Pons (tissue), 1 donor: ENCODE data around the gene P2RX3.
A peak's percentile ranks its signal among the peaks of the same experiment; 100 is the strongest.

Experiments
- DNase-seq: peaks from one replicate; pipeline ENCODE4 v3.0.0-alpha.2; 2016; ENCODE audit warnings: low spot score

Gene P2RX3

DNA sequence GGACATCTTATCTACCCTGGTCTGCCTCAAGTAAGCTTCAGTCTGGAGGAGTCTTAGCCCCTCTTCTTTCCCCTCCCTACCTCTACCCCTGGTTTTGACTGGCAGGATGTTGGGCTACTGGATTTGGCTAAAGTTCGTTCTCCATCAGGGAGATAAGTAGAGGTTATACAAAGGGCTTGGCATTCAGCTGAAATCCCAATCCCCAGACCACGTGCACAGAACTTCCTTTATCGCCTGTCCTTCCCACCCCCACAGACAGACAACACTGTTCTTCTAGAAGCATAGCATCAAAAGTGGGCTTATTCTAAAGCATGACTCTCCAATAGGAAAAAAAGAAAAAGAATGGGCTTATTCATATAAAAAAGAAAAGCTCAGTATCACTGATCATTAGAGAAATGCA lies 35.0 kb downstream of the P2RX3 start:
- no peak for DNase-seq

DNA sequence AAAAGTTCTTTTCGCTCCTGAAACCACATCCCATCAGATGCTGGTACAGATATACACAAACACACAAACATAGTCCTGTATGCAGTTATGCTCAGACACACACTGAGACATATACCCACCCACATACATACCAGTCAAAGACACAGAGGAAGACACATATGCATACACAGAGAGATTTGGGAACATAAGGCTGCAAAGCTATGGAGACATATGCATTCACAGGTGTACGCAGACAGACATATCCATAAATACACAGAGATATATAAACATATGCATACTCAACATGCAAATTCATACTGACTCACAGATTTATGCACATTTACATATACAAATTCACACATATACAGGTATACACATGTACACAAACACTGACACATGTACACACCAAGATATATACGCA lies 36.8 kb downstream of the P2RX3 start:
- DNase-seq: no peak

DNA sequence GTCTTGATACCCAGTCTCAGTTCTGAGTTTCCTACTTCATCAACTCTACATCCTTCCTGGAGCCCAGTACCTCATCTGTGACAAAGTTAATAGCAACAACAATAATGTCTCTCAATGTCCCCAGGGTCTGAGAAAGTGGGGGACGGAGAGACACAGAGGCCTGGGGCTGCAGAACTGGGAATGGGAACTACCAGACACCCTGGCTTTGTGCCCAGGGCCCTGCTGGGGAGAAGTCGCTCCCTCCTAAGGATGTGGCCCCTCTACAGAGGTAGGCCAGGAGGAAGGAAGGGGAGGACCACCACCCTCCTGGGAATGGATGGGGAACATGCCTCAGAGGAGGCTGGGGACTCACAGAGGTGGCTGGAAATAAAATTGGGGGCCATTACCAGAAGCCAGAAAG lies 37.3 kb downstream of the P2RX3 start:
- no peak for DNase-seq

DNA sequence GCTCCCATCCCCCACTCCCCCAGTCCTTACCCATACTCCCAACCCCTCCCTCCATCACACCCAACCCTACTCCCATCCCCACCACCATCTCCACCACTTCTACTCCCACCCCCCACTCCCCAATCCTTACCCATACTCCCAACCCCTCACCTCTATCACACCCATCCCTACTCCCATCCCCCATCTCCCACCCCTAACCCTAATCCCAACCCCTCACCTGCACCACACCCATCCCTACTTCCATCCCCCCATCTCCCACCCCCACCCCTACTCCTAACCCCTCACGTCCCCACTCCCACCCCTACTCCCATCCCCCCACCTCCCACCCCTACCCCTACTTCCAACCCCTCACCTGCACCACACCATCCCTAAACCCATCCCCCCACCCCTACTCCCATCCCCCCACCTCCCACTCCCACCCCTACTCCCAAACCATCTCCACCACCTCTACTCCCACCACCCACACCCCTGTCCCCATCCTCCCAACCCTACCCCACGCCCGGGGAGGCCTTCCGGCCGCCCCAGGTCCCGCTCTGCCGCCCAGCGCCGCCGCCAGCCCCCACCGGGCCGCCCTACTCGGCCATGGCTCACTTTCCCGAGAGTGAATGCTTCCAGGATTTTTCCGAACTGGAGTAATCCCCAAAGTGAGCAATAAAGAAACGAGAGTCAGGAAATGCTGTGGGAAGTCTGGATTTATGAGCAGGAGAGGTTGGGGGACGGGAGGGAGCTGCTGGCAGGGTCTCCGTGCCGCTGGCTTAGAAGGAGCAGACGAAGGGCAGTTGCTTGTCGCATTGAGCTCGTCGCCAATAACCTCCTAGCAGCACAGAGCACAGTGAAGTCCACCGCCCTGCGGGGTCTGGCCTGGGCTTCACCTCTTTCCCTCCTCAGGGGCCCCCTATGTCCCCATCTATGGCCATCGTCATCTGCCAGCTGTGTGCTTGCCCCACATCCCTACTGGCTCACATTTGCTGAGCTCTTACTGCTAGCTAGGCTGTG lies 38.2 kb downstream of the P2RX3 start:
- no peak for DNase-seq

DNA sequence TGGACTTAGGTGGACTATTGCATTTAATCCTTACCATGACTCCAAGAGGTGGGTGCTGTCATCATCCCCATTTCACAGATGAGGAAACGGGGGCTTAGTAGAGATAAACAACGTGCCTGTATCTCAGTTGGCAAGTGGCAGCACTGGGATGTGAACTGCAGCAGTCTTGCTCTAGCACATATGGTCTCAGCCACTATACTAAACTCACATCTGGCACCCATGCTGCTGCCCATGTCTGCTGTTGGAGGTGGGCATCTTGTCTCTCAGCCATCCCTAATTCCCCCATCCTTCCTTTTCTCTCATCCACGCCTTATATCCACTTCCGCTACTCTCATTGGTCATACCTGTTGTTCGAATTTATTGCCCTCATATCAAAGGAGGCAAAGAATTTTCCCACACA lies 39.0 kb downstream of the P2RX3 start:
- DNase-seq: no peak

DNA sequence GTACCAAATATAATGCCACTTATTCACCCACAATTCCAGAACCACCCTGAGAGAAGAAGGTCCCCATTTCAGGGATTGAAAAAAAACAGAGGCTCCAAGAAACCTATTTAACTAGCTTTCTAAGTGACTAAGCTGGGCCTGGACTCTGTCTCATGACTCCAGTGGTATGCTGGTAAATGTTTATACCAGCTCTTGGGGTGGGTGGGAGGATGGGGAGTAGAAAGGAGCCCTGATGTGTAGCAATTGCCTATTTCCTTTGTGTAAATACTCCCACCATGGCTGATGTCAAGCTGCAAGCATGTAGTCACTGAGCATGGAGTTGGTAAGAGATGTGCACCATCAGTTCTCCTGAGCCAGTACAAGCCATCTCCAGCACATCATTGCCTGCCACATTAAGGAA lies 40.0 kb downstream of the P2RX3 start:
- no peak for DNase-seq

DNA sequence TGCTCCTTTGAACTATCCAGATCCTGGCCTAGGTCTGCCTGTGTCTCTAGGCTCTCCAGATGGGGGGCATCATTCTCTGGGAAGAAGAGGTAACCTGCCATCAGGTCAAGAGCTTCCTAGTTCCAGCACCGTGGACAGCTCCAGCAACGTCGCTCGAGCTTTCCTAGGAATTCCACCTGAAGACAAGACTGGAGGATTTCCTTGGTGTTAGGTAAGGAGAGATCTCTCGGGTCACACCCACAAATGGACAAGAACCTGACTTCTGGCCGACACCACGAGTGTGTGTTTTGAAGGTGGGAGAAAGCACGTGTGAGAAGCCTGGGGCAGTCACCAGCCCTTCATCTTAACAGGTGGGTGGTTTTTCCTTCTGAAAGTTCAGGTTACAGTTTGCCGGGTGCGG lies 41.6 kb downstream of the P2RX3 start:
- DNase-seq: no peak

DNA sequence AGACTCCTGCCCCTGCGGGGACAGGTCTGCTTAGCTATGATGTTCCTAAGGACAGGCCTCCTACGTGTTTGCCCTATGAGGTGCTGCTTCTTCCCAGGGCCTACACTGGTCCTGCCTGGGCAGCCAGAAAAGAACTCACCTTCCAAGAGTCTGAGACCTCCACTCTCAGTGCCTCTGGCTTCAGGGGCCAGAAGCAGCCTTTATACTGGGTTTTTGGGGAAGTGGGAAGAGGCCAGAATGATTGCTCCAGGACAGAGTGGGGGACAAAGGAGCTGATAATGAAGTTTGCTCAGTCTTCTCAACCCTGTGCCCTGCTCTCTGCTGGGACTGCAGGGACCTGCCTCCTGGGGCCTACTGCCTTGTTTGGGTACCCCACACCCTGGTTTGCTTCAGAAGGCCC lies 42.8 kb downstream of the P2RX3 start, which contains the start of gene PRG3:
PRG3 (minus strand) TSS at position 176 of the 400 bp plus-strand sequence. CDS start 442 bp downstream, outside the sequence.
- no peak for DNase-seq

DNA sequence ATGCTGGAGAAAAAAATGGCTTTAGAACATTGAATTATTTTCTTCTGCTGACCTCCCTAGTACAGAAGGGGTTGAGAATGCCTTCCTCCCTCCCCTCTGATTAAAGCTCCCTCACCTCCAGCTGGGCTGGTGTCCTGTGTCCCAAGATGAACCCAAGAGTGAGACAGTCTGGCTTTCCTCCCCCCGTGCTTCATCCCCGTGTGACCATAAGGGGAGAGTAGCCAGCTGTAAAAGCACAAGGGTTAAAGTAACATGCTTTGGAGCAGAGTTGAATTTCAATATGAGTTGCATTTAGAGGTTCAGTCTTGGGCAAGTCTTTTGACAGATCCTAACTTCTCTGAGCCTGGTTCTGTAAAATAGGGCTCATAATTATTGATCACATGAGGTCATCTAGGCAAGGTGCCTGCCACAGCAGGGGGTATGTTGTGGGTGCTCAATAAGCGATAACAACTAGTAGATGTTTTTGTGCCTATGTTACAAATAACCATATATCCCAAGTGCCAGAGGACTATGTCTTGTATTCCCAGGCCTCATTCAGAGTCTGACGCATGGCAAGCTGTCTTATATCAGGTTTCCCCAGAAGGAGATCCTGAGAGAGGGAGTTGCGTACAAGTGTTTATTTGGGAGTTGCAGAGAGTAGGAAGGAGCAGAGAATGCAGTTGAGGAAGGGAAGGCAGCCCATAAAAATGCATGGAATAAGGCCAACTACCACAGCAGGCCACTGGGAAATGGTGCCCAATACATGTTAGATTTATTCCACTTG lies 48.2 kb downstream of the P2RX3 start:
- DNase-seq: no peak

DNA sequence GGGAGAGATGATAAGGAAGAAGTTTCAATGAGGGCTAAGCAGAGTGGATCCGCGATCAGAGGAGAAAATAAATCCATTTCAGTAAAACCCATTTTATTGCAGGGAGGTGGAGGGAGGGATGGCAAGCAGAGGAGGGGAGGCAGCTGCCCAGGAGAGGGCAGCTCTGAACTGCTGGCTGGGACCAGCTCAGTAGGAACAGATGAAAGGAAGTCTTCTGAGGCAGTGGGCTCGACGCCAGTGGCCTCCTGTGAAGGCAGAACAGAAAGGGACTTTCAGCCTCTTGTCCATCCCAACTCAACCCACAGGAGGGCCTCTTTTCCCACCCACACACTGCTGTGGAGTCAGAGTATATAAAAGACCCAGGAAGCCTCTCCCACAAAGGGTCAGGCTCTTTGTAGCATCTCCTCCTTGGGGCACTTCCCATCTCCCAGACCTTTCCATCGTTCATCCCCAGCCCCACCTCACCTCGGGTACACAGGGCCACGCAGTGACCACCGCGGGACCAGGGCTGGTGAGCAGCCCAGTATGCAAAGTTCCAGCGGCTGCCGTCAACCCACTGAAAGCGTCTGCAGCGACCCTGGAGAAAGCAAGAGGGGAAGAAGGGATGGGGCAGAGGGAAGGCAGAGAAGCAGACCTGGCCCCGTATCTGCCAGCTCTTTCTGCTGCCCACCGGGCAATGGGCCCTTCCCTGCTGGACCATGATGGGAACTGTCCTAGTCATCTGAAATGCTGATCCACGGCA lies 49.3 kb downstream of the P2RX3 start:
- peak; percentile 46 for DNase-seq

DNA sequence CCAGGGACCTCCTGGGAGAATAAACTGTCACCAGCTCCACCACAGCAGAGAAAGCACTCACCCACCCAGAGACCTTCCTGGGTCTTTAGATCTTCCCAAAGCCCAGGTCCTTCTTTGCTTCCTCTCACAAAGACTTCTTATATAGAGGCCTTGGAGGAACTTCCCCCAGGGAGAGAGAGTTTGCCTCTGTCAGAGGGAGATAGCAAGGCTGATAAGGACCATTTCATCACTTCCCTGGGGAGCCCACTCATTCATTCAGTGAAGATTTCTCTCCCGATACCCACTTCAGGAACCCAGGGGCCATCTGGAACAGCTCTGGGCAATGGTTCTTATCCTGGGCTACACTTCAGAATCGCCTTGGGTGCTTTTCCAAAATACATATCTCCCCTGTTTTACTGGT lies 52.4 kb downstream of the P2RX3 start, which contains the start of gene PRG2:
PRG2 (minus strand) TSS at position 116 of the 400 bp plus-strand sequence. CDS start 706 bp downstream, outside the sequence.
- DNase-seq: no peak

DNA sequence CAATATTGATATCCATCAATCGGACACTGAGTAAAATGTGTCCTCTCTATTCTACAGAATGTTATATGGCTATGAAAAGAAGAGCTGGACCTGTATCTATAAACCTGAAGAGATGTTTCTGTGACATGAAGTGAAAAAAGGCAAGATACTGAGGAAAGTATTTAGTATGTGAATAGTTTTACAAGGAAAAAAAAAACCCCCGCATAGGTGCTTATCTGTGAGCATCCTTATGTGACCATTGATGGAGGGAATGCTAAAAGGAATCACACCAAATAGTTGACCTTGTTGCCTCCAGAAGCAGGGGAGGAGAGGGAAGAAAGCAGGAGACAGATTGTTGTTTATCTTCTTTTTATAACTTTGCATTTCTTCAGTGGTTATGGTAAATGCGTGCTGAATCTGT lies 53.0 kb downstream of the P2RX3 start:
- DNase-seq: no peak

DNA sequence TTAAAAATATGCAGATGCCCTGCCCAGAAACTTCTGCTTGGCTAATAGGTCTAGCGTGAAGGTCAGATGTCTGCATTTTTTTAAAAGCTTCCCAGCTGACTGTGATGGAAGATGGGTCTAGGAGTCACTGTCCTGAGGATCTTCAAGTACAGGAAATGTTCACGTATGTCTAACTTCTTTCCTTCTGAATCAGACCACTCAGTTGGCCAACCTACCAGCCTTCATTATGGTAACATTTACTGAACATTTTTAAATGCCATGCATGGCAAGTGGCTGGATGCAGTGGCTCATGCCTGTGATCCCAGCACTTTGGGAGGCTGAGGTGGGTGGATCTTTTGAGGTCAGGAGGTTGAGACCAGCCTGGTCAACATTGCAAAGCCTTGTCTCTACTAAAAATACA lies 53.4 kb downstream of the P2RX3 start:
- no peak for DNase-seq

DNA sequence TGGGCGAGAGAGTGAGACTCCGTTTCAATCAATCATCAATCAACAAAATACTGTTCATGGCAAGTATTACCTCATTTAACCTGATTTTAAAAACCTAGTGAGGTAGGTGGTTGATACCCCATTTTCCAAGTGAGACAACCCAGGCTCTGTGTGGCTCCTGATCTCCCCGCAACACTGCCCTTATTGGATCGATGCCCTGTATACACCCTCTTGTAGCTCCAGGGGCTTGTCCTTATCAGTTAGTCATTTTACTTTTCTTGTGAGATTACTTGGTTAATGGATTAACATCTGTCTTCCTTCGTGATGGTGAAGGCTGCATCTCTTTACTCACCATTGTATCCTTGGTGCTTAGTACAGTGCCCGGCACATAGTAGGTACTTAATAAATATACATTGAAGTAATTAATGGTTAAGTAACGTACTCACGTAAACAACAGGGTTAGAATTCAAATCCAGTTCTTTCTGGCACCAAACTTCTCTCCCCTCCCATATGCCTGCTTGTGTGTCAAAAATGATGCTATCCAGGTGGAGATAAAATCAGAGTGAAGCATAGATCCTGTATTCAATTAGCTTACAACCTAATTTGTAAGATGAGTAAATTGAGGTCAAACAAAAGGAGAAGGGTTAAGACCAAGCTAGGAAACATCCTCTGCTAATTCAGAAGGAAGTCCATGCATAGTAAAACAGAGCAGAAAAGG lies 54.1 kb downstream of the P2RX3 start:
- no peak for DNase-seq

DNA sequence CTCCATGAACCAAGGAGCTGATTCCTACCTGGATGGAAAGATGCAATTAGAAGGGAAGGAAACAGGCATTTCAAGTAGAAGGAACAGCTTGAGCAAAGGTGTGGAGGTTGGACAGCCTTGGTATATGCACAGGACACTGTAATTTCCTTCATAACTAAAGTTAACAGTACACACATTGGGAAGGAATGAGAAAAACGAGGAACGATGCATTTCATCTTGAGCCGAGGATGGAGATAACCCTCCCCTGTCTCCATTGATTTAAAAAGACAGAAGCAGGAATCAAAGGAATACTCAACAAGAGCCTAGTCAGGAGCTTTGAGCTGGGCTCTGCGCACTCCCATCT lies 54.6 kb downstream of the P2RX3 start:
- DNase-seq: no peak

DNA sequence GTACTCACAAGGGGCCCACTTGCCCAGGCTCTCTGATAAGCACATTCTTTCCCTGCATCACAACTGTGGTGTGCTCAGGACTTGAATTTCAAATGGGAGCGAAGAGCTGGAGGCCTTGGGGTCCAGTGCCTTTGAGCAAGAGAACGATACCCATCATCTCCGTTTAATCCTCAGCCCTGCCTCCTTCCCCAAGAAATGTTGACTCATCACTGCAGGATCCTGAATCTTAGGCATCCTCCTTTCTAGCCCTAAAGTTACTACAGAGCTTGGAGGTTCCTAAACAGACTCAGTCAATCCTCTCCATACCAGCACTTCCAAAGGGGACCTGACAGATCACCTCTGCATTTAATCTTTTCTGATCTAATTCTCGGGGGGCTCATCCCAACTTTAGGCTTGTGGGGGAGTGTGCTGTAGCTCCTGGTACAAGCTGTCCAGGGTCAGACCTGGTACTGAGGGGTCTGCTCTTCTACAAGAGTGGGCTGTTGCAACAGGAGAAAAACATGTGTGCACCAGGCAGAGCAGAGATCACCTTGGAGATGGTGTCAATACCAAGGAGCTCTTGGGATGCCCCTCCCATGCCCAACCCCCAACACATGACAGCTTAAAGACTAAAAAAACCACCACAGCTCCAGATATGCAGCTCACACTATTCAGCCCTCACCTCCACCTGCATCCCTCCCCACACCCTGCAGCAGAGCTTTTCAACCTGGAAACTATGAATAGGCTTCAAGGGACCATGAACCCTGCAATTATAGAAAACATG lies 56.2 kb downstream of the P2RX3 start:
- no peak for DNase-seq

DNA sequence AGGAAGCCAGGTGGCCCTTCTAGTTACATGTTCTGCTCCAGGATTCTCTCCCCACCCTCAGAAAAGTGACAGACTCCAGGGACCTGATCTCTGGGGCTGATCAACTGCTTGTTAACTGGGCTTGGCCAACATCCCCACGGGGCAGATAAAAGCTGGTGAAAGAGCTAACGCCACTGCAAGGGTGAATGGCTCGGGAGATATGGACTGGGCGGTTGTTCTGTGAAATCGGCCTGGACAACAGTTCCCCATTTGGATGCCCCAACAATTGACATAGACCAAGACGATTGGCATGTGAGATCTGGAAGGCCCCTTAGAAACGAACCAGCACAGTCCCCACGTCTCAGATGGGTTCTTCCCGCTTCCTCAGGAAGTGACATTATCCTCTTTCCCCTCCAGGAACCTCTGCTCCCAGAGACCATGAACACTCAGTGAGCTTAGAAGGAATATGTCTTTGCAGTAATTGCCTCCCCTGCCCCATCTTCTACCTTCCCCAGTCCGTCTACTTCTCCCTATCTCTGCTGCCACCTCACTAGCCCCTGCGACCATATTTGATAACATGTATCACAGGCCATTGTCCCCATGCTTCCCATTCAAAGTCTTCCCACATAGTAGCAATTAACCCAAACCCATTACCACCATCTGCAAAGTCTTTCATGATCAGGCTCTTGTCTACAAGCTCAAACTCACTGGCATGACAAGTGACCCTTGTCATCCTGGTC lies 57.9 kb downstream of the P2RX3 start:
- DNase-seq: no peak

DNA sequence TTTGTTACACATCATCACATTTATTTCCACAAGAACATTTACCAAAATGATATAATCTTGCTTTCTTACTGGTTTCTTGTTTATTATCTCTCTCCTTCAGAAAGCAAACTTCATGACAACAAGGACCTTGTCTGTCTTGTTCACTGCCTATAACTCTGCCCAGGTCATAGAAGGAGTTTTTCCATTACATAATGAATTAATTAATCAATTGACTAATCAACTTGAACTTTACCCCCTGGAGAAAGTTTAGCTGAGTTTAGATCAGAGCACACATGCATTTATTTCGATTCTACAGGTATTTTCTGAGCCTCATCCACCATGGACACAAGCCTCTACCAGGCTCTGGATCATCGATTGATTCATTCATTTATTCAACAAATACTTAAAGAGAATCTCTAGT lies 58.6 kb downstream of the P2RX3 start:
- DNase-seq: no peak

DNA sequence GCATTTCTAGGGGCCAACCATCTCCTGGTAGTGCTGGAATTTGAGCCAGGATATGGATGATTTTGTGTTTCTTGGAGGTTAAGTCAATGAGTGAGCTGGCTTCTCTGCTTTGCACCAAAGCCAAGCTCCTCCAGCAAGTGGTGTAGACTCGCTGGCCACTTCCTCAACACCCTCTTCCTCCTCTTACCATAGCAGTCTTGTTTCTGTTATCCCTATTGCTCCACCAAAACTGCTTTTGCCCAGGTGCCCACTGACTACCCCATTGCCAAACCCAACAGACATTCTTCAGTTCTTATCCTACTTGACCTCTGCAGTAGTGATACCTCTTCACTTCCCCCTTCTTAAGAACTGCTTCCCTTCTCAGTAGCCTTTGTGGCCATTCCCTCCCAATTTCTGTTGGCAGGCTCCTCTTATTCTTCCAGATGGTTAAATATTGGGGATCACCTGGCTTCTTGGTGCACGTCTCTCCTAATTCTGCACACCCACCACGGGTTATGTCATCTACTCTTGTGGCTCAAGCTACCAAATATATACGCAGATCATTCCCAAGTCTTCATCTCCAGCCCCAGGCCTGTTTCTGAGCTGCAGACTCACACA lies 59.3 kb downstream of the P2RX3 start:
- no peak for DNase-seq

DNA sequence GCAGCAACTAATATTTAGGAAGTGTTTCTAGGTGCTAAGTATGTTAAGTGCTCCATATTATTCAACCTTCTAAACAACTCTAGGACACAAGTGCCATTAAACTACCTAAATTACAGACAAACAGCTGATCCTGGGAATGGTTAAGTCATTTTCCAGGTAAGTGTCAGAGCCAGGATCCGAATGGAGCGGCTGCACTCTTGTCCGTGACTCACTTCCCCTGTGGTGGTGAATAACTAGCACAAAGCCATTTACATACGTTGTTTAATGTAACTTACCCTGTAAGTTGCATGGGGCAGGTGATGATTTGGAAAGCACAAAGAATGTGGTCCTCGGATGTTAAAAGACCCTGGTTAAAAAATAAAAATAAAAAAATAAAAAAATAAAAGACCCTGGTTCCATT lies 61.1 kb downstream of the P2RX3 start:
- no peak for DNase-seq
